K562 (cell line): ENCODE measurements around the gene LDAH. TPM values are rescaled to one million over a fixed set of nuclear protein-coding genes. Genes with fewer than 3 reads are reported as not detected.

Experiments used
- CBX3 ChIP-seq, 2 experiments: IDR thresholded peaks; 1 replicate in 1 of 2; 2 replicates in 1 of 2; pipeline ENCODE4 v1.6.1; 2012; ENCODE audit warnings: inconsistent platforms in 2 of 2, low read length in 2 of 2, borderline replicate concordance in 1 of 2, control low read depth in 1 of 2
- E2F5 ChIP-seq: sonication (generic); formaldehyde crosslinking; IDR thresholded peaks from 2 replicates; pipeline ENCODE4 v1.8.0; 2022; ENCODE audit warnings: mild to moderate bottlenecking, missing genetic modification reagents
- FOXK1 ChIP-seq: sonication (generic); formaldehyde crosslinking; IDR thresholded peaks from 2 replicates; pipeline ENCODE4 v1.8.0; 2022; ENCODE audit warnings: missing genetic modification reagents, mild to moderate bottlenecking, borderline replicate concordance
- HMGN3 ChIP-seq: IDR thresholded peaks from 2 replicates; pipeline ENCODE4 v1.6.1; 2011; ENCODE audit warnings: borderline replicate concordance, low read depth, mild to moderate bottlenecking, mixed read lengths, low read length; ENCODE audit not compliant: insufficient read length; ENCODE audit errors: extremely low read depth
- PHB2 ChIP-seq: fragments of 450-650 bp; IDR thresholded peaks from 2 replicates; pipeline ENCODE4 v1.6.1; 2017; ENCODE audit warnings: low read depth
- POLR2AphosphoS5 ChIP-seq: IDR thresholded peaks from 2 replicates; pipeline ENCODE4 v1.6.1; 2011; ENCODE audit warnings: mild to moderate bottlenecking, low read depth, low read length, moderate library complexity; ENCODE audit not compliant: control insufficient read depth, insufficient read depth
- SRSF7 ChIP-seq: fragments of 200-400 bp; formaldehyde crosslinking; optimal IDR thresholded peaks from 2 replicates; pipeline ENCODE3; 2017; ENCODE audit warnings: mild to moderate bottlenecking, low read depth, low read length
- ZBTB7A ChIP-seq: IDR thresholded peaks from 2 replicates; pipeline ENCODE4 v1.6.1; 2011; ENCODE audit warnings: low read depth, mild to moderate bottlenecking, low read length, moderate library complexity, borderline replicate concordance; ENCODE audit not compliant: control insufficient read depth
- ZNF263 ChIP-seq: sonication (generic); formaldehyde crosslinking; IDR thresholded peaks from 2 replicates; pipeline ENCODE4 v1.8.0; 2022; ENCODE audit warnings: mild to moderate bottlenecking, missing genetic modification reagents, borderline replicate concordance
- polyA plus RNA-seq, 8 experiments: library from polyadenylated mRNA; depleted of rRNA in 4 of 8; stranded (reverse) in 5 of 8; unstranded in 3 of 8; fragments of >200 nt; fragmentation: Nextera tagmentation in 2 of 8; fragmentation: Illumina TruSeq in 1 of 8; extraction: Ambion mirVana in 2 of 8; extraction: Trizol in 1 of 8; gene quantifications; 2 replicates each; pipeline versions ENCODE4 v1.2.1 to v1.2.3, GENCODE V29; 2011 to 2014; ENCODE audit warnings: inconsistent platforms in 1 of 8, missing spikeins in 1 of 8
- total RNA-seq, 7 experiments: library from RNA; depleted of rRNA in 6 of 7; stranded (reverse); fragments of >200 nt in 6 of 7; fragmentation: Illumina TruSeq in 2 of 7; extraction: Trizol in 2 of 7; gene quantifications; 2 replicates each; pipeline versions ENCODE4 v1.2.1 to v1.2.3, GENCODE V29; 2011 to 2021; ENCODE audit warnings: low replicate concordance in 1 of 7

The LDAH gene
- total and polyA plus RNA-seq, 9 of the 15 experiments (the other 6 are each of a cell fraction or from before 2014, with no cell fraction given) = 22.3 to 60.1 (median 40.0) TPM

GRCh38 chr2:20635113-20635510, 187.8 kb downstream of the LDAH start (continued):
- TF ChIP-seq SRSF7 (no peak), ZNF263 (CRISPR knock-in tag) (no peak), POLR2AphosphoS5 (no peak), E2F5 (CRISPR knock-in tag) (no peak), FOXK1 (no peak), CBX3 (IDR thresholded peaks at IDR 0.05; ENCODE audit: borderline replicate concordance in 1 of 2, low read length in 2 of 2) (no peak), HMGN3 (no peak), ZBTB7A (no peak), PHB2 (no peak)
